ENCODE data around the gene NEUROD6. TPM values are rescaled to one million over a fixed set of nuclear protein-coding genes. Genes with fewer than 3 reads are reported as not detected.

NEUROD6 gene
- not detected for total RNA-seq
- total RNA-seq: 0 reads per million in 2 donors

GRCh38 chr7:31340603-31341002, at the start of gene NEUROD6:
TSS of gene NEUROD6 (minus strand) at chr7:31340726. CDS start at chr7:31339268, 1,458 bp downstream.
- no peaks in the 10 kb centered on the region for H3K9me3 ChIP-seq (ENCODE audit: control insufficient read depth, low read length, poor library complexity, severe bottlenecking)
- H3K4me1 Mint-ChIP-seq: no peaks in the 10 kb centered on the region
- H3K27me3 Mint-ChIP-seq: no peaks in the 10 kb centered on the region
- ATAC-seq: no peak
- H3K36me3 Mint-ChIP-seq (ENCODE audit: low read depth): no peaks in the 10 kb centered on the region
- no peak within 1 kb of the TSS for H3K27ac Mint-ChIP-seq
- DNase-seq: no peak
- H3K4me3 Mint-ChIP-seq: no peak within 1 kb of the TSS

- DNase-seq: no peak
- H3K4me3 Mint-ChIP-seq: no peak overlapping the region
- H3K27me3 Mint-ChIP-seq: no peaks in the 10 kb centered on the region
- no peak for ATAC-seq
- H3K9me3 ChIP-seq (ENCODE audit: control insufficient read depth, low read length, poor library complexity, severe bottlenecking): no peaks in the 10 kb centered on the region
- no peaks in the 10 kb centered on the region for H3K4me1 Mint-ChIP-seq
- H3K27ac Mint-ChIP-seq: no peak overlapping the region
- H3K36me3 Mint-ChIP-seq (ENCODE audit: low read depth): no peaks in the 10 kb centered on the region
Observed at GRCh38 chr7:31384466-31384865, 43.9 kb upstream of the NEUROD6 start.

- no peaks in the 10 kb centered on the region for H3K36me3 Mint-ChIP-seq (ENCODE audit: low read depth)
- no peak overlapping the region for H3K27ac Mint-ChIP-seq
- no peak for ATAC-seq
- DNase-seq: no peak
- no peaks in the 10 kb centered on the region for H3K9me3 ChIP-seq (ENCODE audit: control insufficient read depth, low read length, poor library complexity, severe bottlenecking)
- H3K4me3 Mint-ChIP-seq: no peak overlapping the region
- H3K27me3 Mint-ChIP-seq: no peaks in the 10 kb centered on the region
- no peaks in the 10 kb centered on the region for H3K4me1 Mint-ChIP-seq
Observed at GRCh38 chr7:31382722-31383121, 42.2 kb upstream of the NEUROD6 start.

GRCh38 chr7:31373337-31374289, 33.1 kb upstream of the NEUROD6 start:
- no peaks in the 10 kb centered on the region for H3K4me1 Mint-ChIP-seq
- H3K27me3 Mint-ChIP-seq: no peaks in the 10 kb centered on the region
- no peak overlapping the region for H3K4me3 Mint-ChIP-seq
- H3K36me3 Mint-ChIP-seq (ENCODE audit: low read depth): no peaks in the 10 kb centered on the region
- ATAC-seq (no peak), DNase-seq (no peak)
- no peaks in the 10 kb centered on the region for H3K9me3 ChIP-seq (ENCODE audit: control insufficient read depth, low read length, poor library complexity, severe bottlenecking)
- no peak overlapping the region for H3K27ac Mint-ChIP-seq

- DNase-seq: no peak
- Mint-ChIP-seq H3K4me1 (no peaks in the 10 kb centered on the region), H3K4me3 (no peak overlapping the region), H3K36me3 (ENCODE audit: low read depth) (no peaks in the 10 kb centered on the region), H3K27ac (no peak overlapping the region), H3K27me3 (no peaks in the 10 kb centered on the region)
- no peaks in the 10 kb centered on the region for H3K9me3 ChIP-seq (ENCODE audit: control insufficient read depth, low read length, poor library complexity, severe bottlenecking)
- no peak for ATAC-seq
Observed at GRCh38 chr7:31372231-31372959, 31.9 kb upstream of the NEUROD6 start.

GRCh38 chr7:31371621-31372020, 31.1 kb upstream of the NEUROD6 start:
- Mint-ChIP-seq H3K27me3 (no peaks in the 10 kb centered on the region), H3K36me3 (ENCODE audit: low read depth) (no peaks in the 10 kb centered on the region), H3K4me1 (no peaks in the 10 kb centered on the region), H3K4me3 (no peak overlapping the region), H3K27ac (no peak overlapping the region)
- ATAC-seq (no peak), DNase-seq (no peak)
- no peaks in the 10 kb centered on the region for H3K9me3 ChIP-seq (ENCODE audit: control insufficient read depth, low read length, poor library complexity, severe bottlenecking)

- no peaks in the 10 kb centered on the region for H3K4me1 Mint-ChIP-seq
- DNase-seq (no peak), ATAC-seq (no peak)
- no peaks in the 10 kb centered on the region for H3K9me3 ChIP-seq (ENCODE audit: control insufficient read depth, low read length, poor library complexity, severe bottlenecking)
- H3K4me3 Mint-ChIP-seq: no peak overlapping the region
- H3K27ac Mint-ChIP-seq: no peak overlapping the region
- no peaks in the 10 kb centered on the region for H3K27me3 Mint-ChIP-seq
- no peaks in the 10 kb centered on the region for H3K36me3 Mint-ChIP-seq (ENCODE audit: low read depth)
Observed at GRCh38 chr7:31370609-31371008, 30.1 kb upstream of the NEUROD6 start.

- Mint-ChIP-seq H3K36me3 (ENCODE audit: low read depth) (no peaks in the 10 kb centered on the region), H3K27ac (no peak overlapping the region)
Observed at GRCh38 chr7:31368620-31369019, 28.1 kb upstream of the NEUROD6 start.

GRCh38 chr7:31363496-31363895, 23.0 kb upstream of the NEUROD6 start:
- Mint-ChIP-seq H3K4me3 (no peak overlapping the region), H3K27ac (no peak overlapping the region), H3K4me1 (no peaks in the 10 kb centered on the region), H3K36me3 (ENCODE audit: low read depth) (no peaks in the 10 kb centered on the region), H3K27me3 (no peaks in the 10 kb centered on the region)
- no peaks in the 10 kb centered on the region for H3K9me3 ChIP-seq (ENCODE audit: control insufficient read depth, low read length, poor library complexity, severe bottlenecking)
- ATAC-seq (no peak), DNase-seq (no peak)

More at GRCh38 chr7:31368620-31369019, 28.1 kb upstream of the NEUROD6 start:
- ATAC-seq (no peak), DNase-seq (no peak)
- Mint-ChIP-seq H3K4me3 (no peak overlapping the region), H3K27me3 (no peaks in the 10 kb centered on the region), H3K4me1 (no peaks in the 10 kb centered on the region)
- no peaks in the 10 kb centered on the region for H3K9me3 ChIP-seq (ENCODE audit: control insufficient read depth, low read length, poor library complexity, severe bottlenecking)

GRCh38 chr7:31363051-31363450, 22.5 kb upstream of the NEUROD6 start:
- Mint-ChIP-seq H3K27me3 (no peaks in the 10 kb centered on the region), H3K27ac (no peak overlapping the region), H3K4me1 (no peaks in the 10 kb centered on the region), H3K36me3 (ENCODE audit: low read depth) (no peaks in the 10 kb centered on the region), H3K4me3 (no peak overlapping the region)
- ATAC-seq (no peak), DNase-seq (no peak)
- no peaks in the 10 kb centered on the region for H3K9me3 ChIP-seq (ENCODE audit: control insufficient read depth, low read length, poor library complexity, severe bottlenecking)

GRCh38 chr7:31362401-31362800, 21.9 kb upstream of the NEUROD6 start:
- H3K36me3 Mint-ChIP-seq (ENCODE audit: low read depth): no peaks in the 10 kb centered on the region
- DNase-seq (no peak), ATAC-seq (no peak)
- no peak overlapping the region for H3K27ac Mint-ChIP-seq
- no peaks in the 10 kb centered on the region for H3K9me3 ChIP-seq (ENCODE audit: control insufficient read depth, low read length, poor library complexity, severe bottlenecking)
- no peaks in the 10 kb centered on the region for H3K4me1 Mint-ChIP-seq
- H3K4me3 Mint-ChIP-seq: no peak overlapping the region
- H3K27me3 Mint-ChIP-seq: no peaks in the 10 kb centered on the region

GRCh38 chr7:31358467-31358866, 17.9 kb upstream of the NEUROD6 start:
- ATAC-seq: no peak
- no peak for DNase-seq
- H3K27ac Mint-ChIP-seq: no peak overlapping the region

GRCh38 chr7:31345421-31345820, 4.9 kb upstream of the NEUROD6 start:
- ATAC-seq (no peak), DNase-seq (no peak)
- H3K4me3 Mint-ChIP-seq: no peak overlapping the region
- no peaks in the 10 kb centered on the region for H3K27me3 Mint-ChIP-seq
- H3K36me3 Mint-ChIP-seq (ENCODE audit: low read depth): no peaks in the 10 kb centered on the region
- no peaks in the 10 kb centered on the region for H3K9me3 ChIP-seq (ENCODE audit: control insufficient read depth, low read length, poor library complexity, severe bottlenecking)
- H3K4me1 Mint-ChIP-seq: no peaks in the 10 kb centered on the region
- H3K27ac Mint-ChIP-seq: no peak overlapping the region

More at GRCh38 chr7:31358467-31358866, 17.9 kb upstream of the NEUROD6 start:
- Mint-ChIP-seq H3K4me1 (no peaks in the 10 kb centered on the region), H3K36me3 (ENCODE audit: low read depth) (no peaks in the 10 kb centered on the region), H3K4me3 (no peak overlapping the region), H3K27me3 (no peaks in the 10 kb centered on the region)
- no peaks in the 10 kb centered on the region for H3K9me3 ChIP-seq (ENCODE audit: control insufficient read depth, low read length, poor library complexity, severe bottlenecking)
